Stimulated activated naive B cell treated with anti-CD40 and anti-IgM and Interleukin-4, amounts not matched to agents 10 μg/mL and 1 μg/mL and 100 μg/mL, for 72 hours (primary cell): ENCODE results near the gene ANO7.

Experiments used
- ATAC-seq, 2 donors: fragments of 150-1000 bp; cut with Tn5 transposase; replicated peaks; 2 replicates each; pipeline ENCODE4 v1.10.0; 2021; ENCODE audit warnings: moderate library complexity in 1 of 2
- DNase-seq: peaks from one replicate; pipeline ENCODE4 v3.0.0; 2021
- H3K27ac Mint-ChIP-seq: one replicate; pipeline ENCODE4 v1.8.0; 2022; ENCODE audit warnings: mild to moderate bottlenecking, mixed read lengths
- H3K27me3 Mint-ChIP-seq, 2 donors: one replicate each; pipeline ENCODE4 v1.8.0; 2022; ENCODE audit warnings: mixed read lengths in 2 of 2
- H3K36me3 Mint-ChIP-seq, 2 donors: one replicate each; pipeline ENCODE4 v1.8.0; 2022; ENCODE audit warnings: mixed read lengths in 2 of 2, mild to moderate bottlenecking in 1 of 2
- H3K4me1 Mint-ChIP-seq, 2 donors: one replicate each; pipeline ENCODE4 v1.8.0; 2022; ENCODE audit warnings: mixed read lengths in 2 of 2, mild to moderate bottlenecking in 1 of 2
- H3K4me3 Mint-ChIP-seq, 2 donors: one replicate each; pipeline ENCODE4 v1.8.0; 2022; ENCODE audit warnings: mild to moderate bottlenecking in 2 of 2, mixed read lengths in 2 of 2, moderate library complexity in 1 of 2
- H3K9me3 Mint-ChIP-seq, 2 donors: one replicate each; pipeline ENCODE4 v1.8.0; 2022; ENCODE audit warnings: mixed read lengths in 2 of 2, mild to moderate bottlenecking in 1 of 2

ANO7 gene

DNA sequence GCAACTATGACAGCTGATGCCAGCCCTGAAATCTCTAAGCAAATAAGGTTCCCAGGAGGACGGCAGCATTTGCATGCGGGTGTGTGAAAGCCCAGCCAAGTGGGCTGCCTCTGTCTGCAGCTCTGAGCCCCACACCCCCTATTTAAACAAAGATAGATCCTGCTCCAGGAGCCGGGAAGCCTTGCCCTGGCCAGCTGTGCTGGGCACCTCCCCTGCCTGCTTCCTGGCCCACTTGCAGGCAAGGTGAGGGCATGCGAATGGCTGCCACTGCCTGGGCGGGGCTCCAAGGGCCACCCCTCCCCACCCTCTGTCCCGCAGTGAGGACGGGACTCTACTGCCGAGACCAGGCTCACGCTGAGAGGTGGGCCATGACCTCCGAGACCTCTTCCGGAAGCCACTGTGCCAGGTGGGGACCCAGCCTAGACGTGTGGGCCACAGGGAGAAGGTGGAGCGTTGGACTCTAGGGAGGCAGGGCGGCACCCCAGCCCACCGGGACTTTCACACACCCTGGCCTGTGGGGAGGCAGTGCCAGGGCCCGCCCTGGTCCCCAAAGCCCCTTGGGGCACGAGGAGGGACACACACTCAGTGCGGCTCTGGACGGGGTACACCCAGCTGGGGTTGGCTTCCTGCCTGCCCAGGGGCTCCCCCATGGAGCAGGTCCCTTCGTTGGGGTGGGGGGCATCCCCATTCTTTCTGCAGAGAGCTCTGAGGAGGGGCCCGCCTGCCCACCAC lies at the start of gene ANO7:
TSS of gene ANO7 (plus strand) at position 317 of the 732 bp plus-strand sequence. CDS start 1,387 bp downstream, outside the sequence.
- no peak for DNase-seq
- Mint-ChIP-seq H3K4me1 (peaks cover 0 to 4% of the 10 kb centered on the region in 2 donors), H3K36me3 (peaks cover 8 to 10% of the 10 kb centered on the region in 2 donors), H3K9me3 (no peaks in the 10 kb centered on the region), H3K4me3 (no peak within 1 kb of the TSS), H3K27ac (no peak within 1 kb of the TSS), H3K27me3 (no peaks in the 10 kb centered on the region)
- ATAC-seq = no peak

GRCh38 chr2:241139531-241140444 lies 48.7 kb upstream of the ANO7 start:
- no peaks in the 10 kb centered on the region for H3K9me3 Mint-ChIP-seq
- peaks cover 29 to 76% of the 10 kb centered on the region in 2 donors for H3K36me3 Mint-ChIP-seq
- ATAC-seq (no peak), DNase-seq (no peak)
- peaks cover 10 to 13% of the 10 kb centered on the region in 2 donors for H3K4me1 Mint-ChIP-seq
- H3K27me3 Mint-ChIP-seq = no peaks in the 10 kb centered on the region
- H3K27ac Mint-ChIP-seq = no peak overlapping the region
- H3K4me3 Mint-ChIP-seq = no peak overlapping the region

DNA sequence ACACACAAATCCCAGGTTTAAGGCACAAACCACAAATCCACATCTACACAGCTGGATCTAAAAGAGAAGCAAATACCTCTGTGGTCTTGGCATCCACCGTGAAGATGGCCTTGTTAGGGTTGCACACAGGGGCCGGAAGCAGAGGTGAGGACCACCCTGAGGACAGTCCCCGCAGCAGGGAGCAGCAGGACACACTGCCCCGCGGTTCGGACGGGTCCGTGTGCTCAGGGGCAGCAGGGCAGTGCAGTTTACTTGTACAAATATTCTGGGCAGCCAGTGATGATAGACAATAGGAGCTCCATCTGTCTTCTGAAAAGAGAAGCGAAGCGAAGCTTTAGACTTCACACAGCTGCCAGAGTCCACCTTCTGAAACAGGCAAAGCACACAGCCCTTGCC lies 48.0 kb upstream of the ANO7 start:
- Mint-ChIP-seq H3K9me3 (no peaks in the 10 kb centered on the region), H3K36me3 (peaks cover 29 to 78% of the 10 kb centered on the region in 2 donors), H3K27me3 (no peaks in the 10 kb centered on the region), H3K27ac (no peak overlapping the region), H3K4me3 (no peak overlapping the region), H3K4me1 (peaks cover 12 to 13% of the 10 kb centered on the region in 2 donors)
- no peak for DNase-seq
- no peak for ATAC-seq

- H3K27me3 Mint-ChIP-seq = no peaks in the 10 kb centered on the region
- H3K27ac Mint-ChIP-seq = no peak overlapping the region
- peaks cover 23 to 74% of the 10 kb centered on the region in 2 donors for H3K36me3 Mint-ChIP-seq
- DNase-seq (no peak), ATAC-seq (no peak)
- H3K4me1 Mint-ChIP-seq = peaks cover 15 to 16% of the 10 kb centered on the region in 2 donors
- H3K4me3 Mint-ChIP-seq = no peak overlapping the region
- no peaks in the 10 kb centered on the region for H3K9me3 Mint-ChIP-seq
These were observed 47.2 kb upstream of the ANO7 start for GRCh38 chr2:241141214-241141770.

DNA sequence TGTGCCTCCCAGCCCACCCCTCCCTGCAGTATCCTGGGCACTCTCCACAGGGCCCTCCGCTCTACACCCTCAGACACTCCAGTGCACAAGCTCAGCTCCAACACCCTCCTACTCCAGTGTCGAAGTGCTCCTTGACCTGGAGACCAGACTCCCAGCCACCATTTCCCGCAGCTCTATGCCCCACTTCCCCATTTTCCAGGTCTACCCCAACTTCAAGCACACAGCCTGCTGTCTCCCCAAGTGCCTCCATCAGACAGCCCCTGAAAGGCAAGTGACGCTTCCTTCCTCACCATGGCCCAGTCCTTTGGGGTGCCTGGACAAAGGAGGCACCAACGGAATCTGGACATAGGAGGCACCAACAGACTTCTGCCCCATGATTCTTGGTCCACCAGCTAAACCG lies 46.4 kb upstream of the ANO7 start:
- ATAC-seq (no peak), DNase-seq (no peak)
- Mint-ChIP-seq H3K27me3 (no peaks in the 10 kb centered on the region), H3K27ac (peak overlapping the region; percentile 65), H3K4me1 (peaks cover 17 to 20% of the 10 kb centered on the region in 2 donors), H3K36me3 (peaks cover 23 to 67% of the 10 kb centered on the region in 2 donors), H3K4me3 (no peak overlapping the region), H3K9me3 (no peaks in the 10 kb centered on the region)

DNA sequence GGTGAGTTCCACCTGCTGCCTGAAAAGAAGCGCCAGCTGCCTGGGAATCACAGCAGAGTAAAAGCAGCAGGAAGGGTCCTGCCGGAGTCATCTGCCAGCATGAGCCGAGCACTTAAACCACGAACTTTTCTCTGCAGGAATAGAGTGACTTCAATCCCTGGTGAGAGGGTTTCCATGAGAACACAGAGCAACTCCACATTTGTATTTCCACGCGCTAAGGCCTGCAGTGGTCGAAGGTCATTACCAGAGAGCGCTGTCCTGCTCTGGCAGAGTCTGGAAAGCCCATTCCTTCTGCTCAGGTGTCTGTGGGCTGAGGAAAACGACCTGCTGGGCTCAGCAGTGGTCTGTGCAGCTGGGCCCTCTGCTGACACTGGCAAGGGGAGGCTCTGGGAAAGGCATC lies 45.9 kb upstream of the ANO7 start:
- no peak for DNase-seq
- Mint-ChIP-seq H3K4me1 (peaks cover 17 to 20% of the 10 kb centered on the region in 2 donors), H3K9me3 (no peaks in the 10 kb centered on the region), H3K27ac (no peak overlapping the region), H3K27me3 (no peaks in the 10 kb centered on the region), H3K36me3 (peaks cover 23 to 65% of the 10 kb centered on the region in 2 donors), H3K4me3 (no peak overlapping the region)
- no peak for ATAC-seq

DNA sequence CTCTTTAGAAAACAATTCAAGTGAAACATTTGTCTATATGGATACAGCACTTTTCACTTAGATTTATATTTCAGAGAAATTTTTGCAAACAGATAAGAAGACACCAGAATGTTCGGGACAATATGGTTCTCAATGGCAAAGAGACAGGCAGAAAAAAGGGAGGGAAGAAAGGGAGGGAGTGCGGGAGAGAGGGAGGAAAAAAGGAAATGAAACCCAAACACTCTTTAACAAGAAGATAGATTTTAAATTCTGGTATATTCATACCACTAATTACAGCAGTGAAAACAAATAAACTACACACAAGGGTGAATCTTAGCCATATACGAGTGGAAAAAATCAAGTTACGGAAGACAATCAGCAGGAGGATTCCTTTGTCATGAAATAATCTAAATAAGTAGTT lies 42.2 kb upstream of the ANO7 start:
- peaks cover 31 to 45% of the 10 kb centered on the region in 2 donors for H3K4me1 Mint-ChIP-seq
- ATAC-seq = no peak
- H3K9me3 Mint-ChIP-seq = no peaks in the 10 kb centered on the region
- DNase-seq = no peak
- H3K27me3 Mint-ChIP-seq = no peaks in the 10 kb centered on the region
- no peak overlapping the region for H3K4me3 Mint-ChIP-seq
- H3K36me3 Mint-ChIP-seq = peaks cover 17 to 37% of the 10 kb centered on the region in 2 donors
- no peak overlapping the region for H3K27ac Mint-ChIP-seq

- H3K9me3 Mint-ChIP-seq = no peaks in the 10 kb centered on the region
- peaks cover 34 to 51% of the 10 kb centered on the region in 2 donors for H3K4me1 Mint-ChIP-seq
- H3K4me3 Mint-ChIP-seq = no peak overlapping the region
These were observed 41.1 kb upstream of the ANO7 start for GRCh38 chr2:241147336-241147735.

GRCh38 chr2:241148239-241148638 lies 40.2 kb upstream of the ANO7 start:
- ATAC-seq (no peak), DNase-seq (no peak)
- H3K36me3 Mint-ChIP-seq = peaks cover 5 to 27% of the 10 kb centered on the region in 2 donors
- H3K27me3 Mint-ChIP-seq = no peaks in the 10 kb centered on the region
- H3K27ac Mint-ChIP-seq = peak overlapping the region; percentile 70
- no peaks in the 10 kb centered on the region for H3K9me3 Mint-ChIP-seq
- H3K4me3 Mint-ChIP-seq = peak overlapping the region; percentile 87 to 91
- peaks cover 34 to 53% of the 10 kb centered on the region in 2 donors for H3K4me1 Mint-ChIP-seq

More at GRCh38 chr2:241147336-241147735, 41.1 kb upstream of the ANO7 start:
- Mint-ChIP-seq H3K36me3 (peaks cover 13 to 32% of the 10 kb centered on the region in 2 donors), H3K27ac (no peak overlapping the region), H3K27me3 (no peaks in the 10 kb centered on the region)
- DNase-seq (no peak), ATAC-seq (no peak)

- ATAC-seq = peak; percentile 85 to 88
These were observed 39.4 kb upstream of the ANO7 start, which contains the start of gene PASK for GRCh38 chr2:241148891-241149674. Gene PASK, minus strand, starts transcription at chr2:241149472. Its CDS starts 6,440 bp downstream, at chr2:241143032.

GRCh38 chr2:241149675-241149924 lies 38.9 kb upstream of the ANO7 start:
- Mint-ChIP-seq H3K27me3 (no peaks in the 10 kb centered on the region), H3K27ac (peak overlapping the region; percentile 93), H3K9me3 (no peaks in the 10 kb centered on the region), H3K4me1 (peaks cover 35 to 55% of the 10 kb centered on the region in 2 donors), H3K36me3 (peaks cover 11 to 24% of the 10 kb centered on the region in 2 donors), H3K4me3 (peak overlapping the region; percentile 87 to 91)
- peak in 1 of 2 donors; percentile 22 for ATAC-seq
- DNase-seq = no peak

More at GRCh38 chr2:241148891-241149674, 39.4 kb upstream of the ANO7 start, which contains the start of gene PASK:
- Mint-ChIP-seq H3K36me3 (peaks cover 11 to 24% of the 10 kb centered on the region in 2 donors), H3K27me3 (no peaks in the 10 kb centered on the region), H3K4me1 (peaks cover 35 to 58% of the 10 kb centered on the region in 2 donors), H3K9me3 (no peaks in the 10 kb centered on the region), H3K27ac (peak within 1 kb of the TSS; percentile 93), H3K4me3 (peak within 1 kb of the TSS; percentile 87 to 91)
- DNase-seq = peak; percentile 90

DNA sequence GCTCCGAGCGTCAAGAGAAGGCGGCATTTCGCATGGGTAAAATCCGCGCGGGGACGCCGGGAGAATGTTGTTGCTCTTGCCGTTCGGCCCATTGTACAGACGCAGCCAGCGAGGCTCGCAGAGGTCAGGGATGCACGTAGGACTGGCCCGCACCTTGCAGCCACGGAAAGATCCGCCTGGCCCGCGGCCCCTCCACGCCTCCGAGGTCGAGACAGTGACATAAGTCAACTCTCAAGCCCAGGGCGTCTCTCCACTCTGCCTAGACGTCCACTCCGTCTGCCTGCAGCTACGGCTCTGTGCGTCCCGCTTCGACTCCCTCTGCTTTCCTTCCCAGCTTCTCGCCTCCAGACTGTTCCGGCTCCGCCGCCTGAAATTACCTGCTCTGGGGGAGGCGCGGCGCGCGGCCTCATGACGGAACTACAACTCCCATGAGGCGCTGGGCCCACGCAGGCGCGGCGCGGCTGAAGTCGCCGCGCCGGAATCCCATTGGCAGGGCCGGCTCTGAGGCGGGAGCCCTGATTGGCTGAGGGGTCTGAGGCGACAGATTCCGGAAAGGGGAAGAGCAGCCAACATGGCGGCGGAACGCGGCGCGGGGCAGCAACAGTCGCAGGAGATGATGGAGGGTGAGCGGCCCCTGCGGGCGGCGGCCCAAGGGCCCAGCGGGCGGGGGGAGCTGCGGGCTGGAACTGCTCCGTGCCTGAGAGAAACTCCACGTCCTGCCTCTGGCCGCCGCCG lies 38.4 kb upstream of the ANO7 start, which contains the start of gene PPP1R7:
TSS of gene PPP1R7 (plus strand) at position 543 of the 735 bp plus-strand sequence. CDS start at position 572, 29 bp downstream.
- H3K27ac Mint-ChIP-seq = peak within 1 kb of the TSS; percentile 93
- peaks cover 14 to 23% of the 10 kb centered on the region in 2 donors for H3K36me3 Mint-ChIP-seq
- peaks cover 35 to 52% of the 10 kb centered on the region in 2 donors for H3K4me1 Mint-ChIP-seq
- peak within 1 kb of the TSS; percentile 87 to 91 for H3K4me3 Mint-ChIP-seq
- H3K27me3 Mint-ChIP-seq = no peaks in the 10 kb centered on the region
- peak; percentile 92 for DNase-seq
- ATAC-seq = peak; percentile 82 to 83
- H3K9me3 Mint-ChIP-seq = no peaks in the 10 kb centered on the region
